ENCODE results near the gene TRH.

TRH gene

GRCh38 chr3:129962600-129962999 is 11.9 kb upstream of the TRH start:
- Histone ChIP-seq H3K27ac (ENCODE audit: low read depth, low read length, severe bottlenecking) (no peak overlapping the region), H3K4me1 (ENCODE audit: control insufficient read depth, insufficient read depth, low read length, poor library complexity, severe bottlenecking) (no peaks in the 10 kb centered on the region), H3K4me3 (ENCODE audit: extremely low read depth, insufficient read depth, low read length, poor library complexity, severe bottlenecking) (no peak overlapping the region), H3K9me3 (ENCODE audit: control insufficient read depth, low read length) (no peaks in the 10 kb centered on the region), H3K36me3 (ENCODE audit: control insufficient read depth, insufficient read depth, low read length) (no peaks in the 10 kb centered on the region)
- WGBS, 2 experiments (ENCODE audit: insufficient coverage in 2 of 2) = 93% methylated on average over 2 of the region's 3 CpGs; no CpG with 5 or more reads in 1 of the 2 experiments

- WGBS, 2 experiments (ENCODE audit: insufficient coverage in 2 of 2) = 78 to 86% methylated on average over 2 of the region's 2 CpGs
- H3K4me3 ChIP-seq (ENCODE audit: extremely low read depth, insufficient read depth, low read length, poor library complexity, severe bottlenecking) = no peak overlapping the region
- no peaks in the 10 kb centered on the region for H3K4me1 ChIP-seq (ENCODE audit: control insufficient read depth, insufficient read depth, low read length, poor library complexity, severe bottlenecking)
- no peak overlapping the region for H3K27ac ChIP-seq (ENCODE audit: low read depth, low read length, severe bottlenecking)
- no peaks in the 10 kb centered on the region for H3K9me3 ChIP-seq (ENCODE audit: control insufficient read depth, low read length)
- H3K36me3 ChIP-seq (ENCODE audit: control insufficient read depth, insufficient read depth, low read length) = no peaks in the 10 kb centered on the region
These were observed 8.6 kb upstream of the TRH start for GRCh38 chr3:129965937-129966336.

DNA sequence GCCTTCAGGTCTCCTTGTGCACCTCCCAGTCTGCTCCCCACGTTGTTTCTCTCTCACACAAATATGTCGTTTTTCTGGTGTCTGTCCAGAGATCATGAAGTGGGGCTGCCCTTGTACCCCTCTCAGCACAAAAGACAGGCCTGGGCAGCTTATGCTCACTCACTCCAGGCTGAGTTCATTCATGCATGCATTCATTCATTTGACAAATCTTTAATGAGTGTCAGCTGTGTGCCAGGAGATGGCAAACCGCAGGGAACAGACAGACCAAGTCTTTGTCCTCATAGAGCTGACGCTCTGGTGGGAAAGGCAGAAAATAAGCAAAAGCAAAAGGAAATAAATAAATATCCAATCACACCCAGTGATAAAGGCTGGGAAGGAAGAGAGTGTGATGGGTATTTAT is 7.6 kb upstream of the TRH start:
- no peaks in the 10 kb centered on the region for H3K4me1 ChIP-seq (ENCODE audit: control insufficient read depth, insufficient read depth, low read length, poor library complexity, severe bottlenecking)
- no peak overlapping the region for H3K27ac ChIP-seq (ENCODE audit: low read depth, low read length, severe bottlenecking)
- 74 to 87% methylated on average over 2 of the region's 4 CpGs for WGBS, 2 experiments (ENCODE audit: insufficient coverage in 2 of 2)
- H3K36me3 ChIP-seq (ENCODE audit: control insufficient read depth, insufficient read depth, low read length) = no peaks in the 10 kb centered on the region
- H3K4me3 ChIP-seq (ENCODE audit: extremely low read depth, insufficient read depth, low read length, poor library complexity, severe bottlenecking) = no peak overlapping the region
- no peaks in the 10 kb centered on the region for H3K9me3 ChIP-seq (ENCODE audit: control insufficient read depth, low read length)

GRCh38 chr3:129967761-129968160 is 6.8 kb upstream of the TRH start:
- H3K4me1 ChIP-seq (ENCODE audit: control insufficient read depth, insufficient read depth, low read length, poor library complexity, severe bottlenecking) = no peaks in the 10 kb centered on the region
- WGBS, 2 experiments (ENCODE audit: insufficient coverage in 2 of 2) = 67 to 75% methylated on average over 1 to 3 of the region's 5 CpGs
- H3K9me3 ChIP-seq (ENCODE audit: control insufficient read depth, low read length) = no peaks in the 10 kb centered on the region
- no peaks in the 10 kb centered on the region for H3K36me3 ChIP-seq (ENCODE audit: control insufficient read depth, insufficient read depth, low read length)
- no peak overlapping the region for H3K27ac ChIP-seq (ENCODE audit: low read depth, low read length, severe bottlenecking)
- H3K4me3 ChIP-seq (ENCODE audit: extremely low read depth, insufficient read depth, low read length, poor library complexity, severe bottlenecking) = no peak overlapping the region

GRCh38 chr3:129971351-129972052 is 3.0 kb upstream of the TRH start:
- no peak overlapping the region for H3K4me3 ChIP-seq (ENCODE audit: extremely low read depth, insufficient read depth, low read length, poor library complexity, severe bottlenecking)
- H3K9me3 ChIP-seq (ENCODE audit: control insufficient read depth, low read length) = no peaks in the 10 kb centered on the region
- H3K36me3 ChIP-seq (ENCODE audit: control insufficient read depth, insufficient read depth, low read length) = no peaks in the 10 kb centered on the region
- WGBS, 2 experiments (ENCODE audit: insufficient coverage in 2 of 2) = 12 to 17% methylated on average over 5 to 7 of the region's 8 CpGs
- H3K4me1 ChIP-seq (ENCODE audit: control insufficient read depth, insufficient read depth, low read length, poor library complexity, severe bottlenecking) = peaks cover 10% of the 10 kb centered on the region
- H3K27ac ChIP-seq (ENCODE audit: low read depth, low read length, severe bottlenecking) = no peak overlapping the region

DNA sequence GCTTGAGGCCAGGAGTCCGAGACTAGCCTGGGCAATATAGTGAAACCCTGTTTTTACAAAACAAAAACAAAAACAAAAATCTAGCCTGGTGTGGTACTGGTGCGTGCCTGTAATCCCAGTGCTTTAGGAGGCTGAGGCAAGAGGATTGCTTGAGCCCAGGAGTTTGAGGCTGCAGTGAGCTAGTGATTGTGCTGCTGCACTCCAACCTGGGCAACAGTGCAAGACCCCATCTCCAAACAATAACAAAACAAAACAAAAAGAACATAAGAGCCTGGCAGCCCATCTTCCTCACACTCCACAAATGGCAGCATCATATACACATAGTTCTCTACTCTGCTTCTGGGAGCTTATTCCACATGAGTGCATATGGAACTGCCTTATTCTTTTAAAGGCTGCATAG is 2.2 kb upstream of the TRH start:
- no peaks in the 10 kb centered on the region for H3K36me3 ChIP-seq (ENCODE audit: control insufficient read depth, insufficient read depth, low read length)
- no peak overlapping the region for H3K27ac ChIP-seq (ENCODE audit: low read depth, low read length, severe bottlenecking)
- H3K9me3 ChIP-seq (ENCODE audit: control insufficient read depth, low read length) = no peaks in the 10 kb centered on the region
- no CpG with 5 or more reads among the region's 2 CpGs for WGBS, 2 experiments (ENCODE audit: insufficient coverage in 2 of 2)
- peaks cover 10% of the 10 kb centered on the region for H3K4me1 ChIP-seq (ENCODE audit: control insufficient read depth, insufficient read depth, low read length, poor library complexity, severe bottlenecking)
- H3K4me3 ChIP-seq (ENCODE audit: extremely low read depth, insufficient read depth, low read length, poor library complexity, severe bottlenecking) = no peak overlapping the region

DNA sequence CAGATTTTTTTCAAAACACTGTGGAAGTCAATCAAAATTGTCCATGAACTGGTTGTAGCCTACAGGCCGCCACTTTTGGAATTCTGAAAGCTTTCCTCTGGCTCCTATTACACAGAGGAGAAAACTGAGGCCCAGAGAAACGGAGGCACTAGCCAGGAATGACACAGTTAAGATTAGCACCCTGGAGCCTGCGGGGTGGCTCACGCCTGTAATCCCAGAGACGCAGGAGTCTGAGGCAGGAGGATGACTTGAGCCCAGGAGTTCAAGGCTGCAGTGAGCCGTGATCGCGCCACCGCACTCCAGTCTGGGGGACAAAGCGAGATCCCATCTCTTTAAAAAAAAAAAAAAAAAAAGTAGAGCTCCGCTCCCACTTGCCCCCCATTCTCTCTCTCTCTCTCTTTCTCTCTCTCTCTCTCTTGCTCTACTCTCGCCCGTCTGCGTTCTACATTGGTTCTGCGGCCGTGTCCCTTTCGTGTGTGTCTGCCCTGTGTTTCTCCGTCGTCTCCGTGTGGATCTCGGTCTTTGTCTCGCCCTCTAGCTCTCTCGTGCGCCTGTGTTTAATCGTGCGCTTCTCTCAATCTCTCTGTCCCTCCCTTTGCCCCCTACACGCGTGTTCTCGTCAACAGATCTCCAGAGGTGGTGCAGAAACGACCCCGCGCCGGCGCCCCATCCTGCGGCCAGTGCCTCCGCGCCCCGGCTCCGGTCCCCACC is 512 bp upstream of the TRH start:
- Histone ChIP-seq H3K4me3 (ENCODE audit: extremely low read depth, insufficient read depth, low read length, poor library complexity, severe bottlenecking) (peak overlapping the region; percentile 29), H3K36me3 (ENCODE audit: control insufficient read depth, insufficient read depth, low read length) (no peaks in the 10 kb centered on the region), H3K9me3 (ENCODE audit: control insufficient read depth, low read length) (no peaks in the 10 kb centered on the region), H3K4me1 (ENCODE audit: control insufficient read depth, insufficient read depth, low read length, poor library complexity, severe bottlenecking) (peaks cover 10% of the 10 kb centered on the region), H3K27ac (ENCODE audit: low read depth, low read length, severe bottlenecking) (no peak overlapping the region)
- 14 to 17% methylated on average over 21 to 29 of the region's 39 CpGs for WGBS, 2 experiments (ENCODE audit: insufficient coverage in 2 of 2)

- Histone ChIP-seq H3K4me3 (ENCODE audit: extremely low read depth, insufficient read depth, low read length, poor library complexity, severe bottlenecking) (peak overlapping the region; percentile 29), H3K36me3 (ENCODE audit: control insufficient read depth, insufficient read depth, low read length) (no peaks in the 10 kb centered on the region), H3K4me1 (ENCODE audit: control insufficient read depth, insufficient read depth, low read length, poor library complexity, severe bottlenecking) (peaks cover 10% of the 10 kb centered on the region), H3K27ac (ENCODE audit: low read depth, low read length, severe bottlenecking) (no peak overlapping the region), H3K9me3 (ENCODE audit: control insufficient read depth, low read length) (no peaks in the 10 kb centered on the region)
- WGBS, 2 experiments (ENCODE audit: insufficient coverage in 2 of 2) = 4 to 5% methylated on average over 60 to 71 of the region's 71 CpGs
These were observed 549 bp downstream of the TRH start for GRCh38 chr3:129974833-129975704.

GRCh38 chr3:129975705-129976048 is 1.2 kb downstream of the TRH start:
- Histone ChIP-seq H3K27ac (ENCODE audit: low read depth, low read length, severe bottlenecking) (no peak overlapping the region), H3K4me1 (ENCODE audit: control insufficient read depth, insufficient read depth, low read length, poor library complexity, severe bottlenecking) (peaks cover 10% of the 10 kb centered on the region), H3K4me3 (ENCODE audit: extremely low read depth, insufficient read depth, low read length, poor library complexity, severe bottlenecking) (peak overlapping the region; percentile 5), H3K36me3 (ENCODE audit: control insufficient read depth, insufficient read depth, low read length) (no peaks in the 10 kb centered on the region), H3K9me3 (ENCODE audit: control insufficient read depth, low read length) (no peaks in the 10 kb centered on the region)
- 3 to 4% methylated on average over 21 to 24 of the region's 27 CpGs for WGBS, 2 experiments (ENCODE audit: insufficient coverage in 2 of 2)

GRCh38 chr3:129976286-129976685 is 1.8 kb downstream of the TRH start:
- Histone ChIP-seq H3K27ac (ENCODE audit: low read depth, low read length, severe bottlenecking) (no peak overlapping the region), H3K36me3 (ENCODE audit: control insufficient read depth, insufficient read depth, low read length) (no peaks in the 10 kb centered on the region), H3K9me3 (ENCODE audit: control insufficient read depth, low read length) (no peaks in the 10 kb centered on the region), H3K4me3 (ENCODE audit: extremely low read depth, insufficient read depth, low read length, poor library complexity, severe bottlenecking) (no peak overlapping the region), H3K4me1 (ENCODE audit: control insufficient read depth, insufficient read depth, low read length, poor library complexity, severe bottlenecking) (peaks cover 10% of the 10 kb centered on the region)
- 60 to 77% methylated on average over 2 to 4 of the region's 4 CpGs for WGBS, 2 experiments (ENCODE audit: insufficient coverage in 2 of 2)

Data from mesodermal cell (in vitro differentiated cells).